Gastrocnemius medialis (tissue), 4 donors: ENCODE measurements around the gene MYOCD. TPM values are rescaled to one million over a fixed set of nuclear protein-coding genes. Genes with fewer than 3 reads are reported as not detected.

Experiments
- ATAC-seq, 2 donors: fragments of 150-250 bp; one replicate each; pipeline ENCODE4 v1.9.1; 2016
- DNase-seq, 2 donors: peaks; one replicate each; pipeline ENCODE4 v3.0.0-alpha.2; 2019
- H3K27ac ChIP-seq, 4 donors: fragments of 200-600 bp; sonication (generic); 1 replicate in 1 of 4; 2 replicates in 3 of 4; pipeline ENCODE4 v1.5.1; 2016 to 2018; ENCODE audit warnings: mild to moderate bottlenecking in 2 of 4, moderate library complexity in 1 of 4
- H3K27me3 ChIP-seq, 3 donors: fragments of 200-600 bp; sonication (generic) in 2 of 3; 1 replicate in 1 of 3; 2 replicates in 2 of 3; pipeline versions ENCODE4 v1.5.1 to v1.6.0; 2016 to 2019; ENCODE audit warnings: mild to moderate bottlenecking in 1 of 3, moderate library complexity in 1 of 3
- H3K36me3 ChIP-seq, 2 donors: fragments of 200-600 bp; sonication (generic) in 1 of 2; one replicate each; pipeline ENCODE4 v1.5.1; 2017 to 2018
- H3K4me1 ChIP-seq, 2 donors: fragments of 200-600 bp; sonication (generic) in 1 of 2; one replicate each; pipeline ENCODE4 v1.5.1; 2016 to 2017; ENCODE audit warnings: mild to moderate bottlenecking in 2 of 2
- H3K4me3 ChIP-seq, 4 donors: fragments of 200-600 bp; sonication (generic) in 3 of 4; 1 replicate in 1 of 4; 2 replicates in 3 of 4; pipeline ENCODE4 v1.5.1; 2016 to 2019; ENCODE audit warnings: mild to moderate bottlenecking in 2 of 4
- H3K9me3 ChIP-seq, 3 donors: fragments of 200-600 bp; sonication (generic) in 2 of 3; 1 replicate in 1 of 3; 2 replicates in 2 of 3; pipeline ENCODE4 v1.5.1; 2016 to 2019
- CTCF ChIP-seq, 5 experiments: fragments of 450-650 bp in 3 of 5; fragments of 200-600 bp in 2 of 5; sonication (generic) in 2 of 5; IDR thresholded peaks in 4 of 5; conservative IDR thresholded peaks in 1 of 5; 1 replicate in 4 of 5; 2 replicates in 1 of 5; pipeline ENCODE4 v1.5.1; 2016 to 2019; ENCODE audit warnings: antibody characterized with exemption in 5 of 5, mild to moderate bottlenecking in 3 of 5, moderate library complexity in 3 of 5
- POLR2A ChIP-seq, 2 donors: fragments of 450-650 bp; IDR thresholded peaks; one replicate each; pipeline ENCODE4 v1.6.1; 2017; ENCODE audit warnings: antibody characterized with exemption in 2 of 2, mild to moderate bottlenecking in 2 of 2, moderate library complexity in 2 of 2
- in situ Hi-C, 4 donors: fragments of 200-750 bp; cut with MboI; loops; one replicate each; pipeline versions ENCODE4 v1.15.0 to v1.8.0; 2017; ENCODE audit warnings: low sequenced_read_pairs in 4 of 4
- intact Hi-C: fragments of 100-400 bp; cut with DNase I; formaldehyde crosslinking; loops from one replicate; pipeline ENCODE4 v1.15.1; 2023; ENCODE audit warnings: low total_unique reads
- total RNA-seq, 4 donors: library from RNA; depleted of rRNA; stranded (reverse); fragments of >200 nt; gene quantifications; one replicate each; pipeline versions ENCODE4 v1.1.0 to v1.2.3, GENCODE V29; 2016

The MYOCD gene
- total RNA-seq, 4 donors from 2014 or later, result 0.36 to 2.7 (median 1.2) TPM

- intact Hi-C loops, result no loop called here
- H3K9me3 ChIP-seq, result no peaks in the 10 kb centered on the region
- H3K27me3 ChIP-seq, result no peaks in the 10 kb centered on the region
- TF ChIP-seq POLR2A (IDR thresholded peaks at IDR 0.05), result no peak
- TF ChIP-seq CTCF (IDR thresholded peaks at IDR 0.05 in 4 of 5, conservative IDR thresholded peaks at IDR 0.05 in 1 of 5), result no peak
- H3K4me1 ChIP-seq, result no peaks in the 10 kb centered on the region
- DNase-seq, result no peak
- ATAC-seq, result no peak
- H3K27ac ChIP-seq, result no peak overlapping the region
- no peak overlapping the region for H3K4me3 ChIP-seq
- in situ Hi-C loops, result no loop called here
- no peaks in the 10 kb centered on the region for H3K36me3 ChIP-seq
Measured at GRCh38 chr17:12637745-12638651, 27.7 kb upstream of the MYOCD start.

GRCh38 chr17:12640364-12640763, 25.3 kb upstream of the MYOCD start:
- Histone ChIP-seq H3K27ac (no peak overlapping the region), H3K4me1 (no peaks in the 10 kb centered on the region), H3K27me3 (no peaks in the 10 kb centered on the region), H3K4me3 (no peak overlapping the region), H3K9me3 (no peaks in the 10 kb centered on the region), H3K36me3 (no peaks in the 10 kb centered on the region)
- ATAC-seq (no peak), DNase-seq (no peak)
- intact Hi-C loops (no loop called here), in situ Hi-C loops (no loop called here)
- TF ChIP-seq POLR2A (IDR thresholded peaks at IDR 0.05) (no peak), CTCF (IDR thresholded peaks at IDR 0.05 in 4 of 5, conservative IDR thresholded peaks at IDR 0.05 in 1 of 5) (no peak)

- no peak overlapping the region for H3K27ac ChIP-seq
- no peaks in the 10 kb centered on the region for H3K36me3 ChIP-seq
- intact Hi-C loops (no loop called here), in situ Hi-C loops (no loop called here)
- no peaks in the 10 kb centered on the region for H3K9me3 ChIP-seq
- DNase-seq (no peak), ATAC-seq (no peak)
- no peaks in the 10 kb centered on the region for H3K4me1 ChIP-seq
- H3K4me3 ChIP-seq, result no peak overlapping the region
- no peaks in the 10 kb centered on the region for H3K27me3 ChIP-seq
- TF ChIP-seq CTCF (IDR thresholded peaks at IDR 0.05 in 4 of 5, conservative IDR thresholded peaks at IDR 0.05 in 1 of 5) (no peak), POLR2A (IDR thresholded peaks at IDR 0.05) (no peak)
Measured at GRCh38 chr17:12641084-12641483, 24.6 kb upstream of the MYOCD start.

- Histone ChIP-seq H3K27me3 (no peaks in the 10 kb centered on the region), H3K4me3 (no peak overlapping the region), H3K27ac (no peak overlapping the region), H3K4me1 (no peaks in the 10 kb centered on the region), H3K9me3 (no peaks in the 10 kb centered on the region), H3K36me3 (no peaks in the 10 kb centered on the region)
- in situ Hi-C loops, result no loop called here
- ATAC-seq (no peak), DNase-seq (no peak)
- intact Hi-C loops, result no loop called here
- no peak for TF ChIP-seq POLR2A (IDR thresholded peaks at IDR 0.05)
- no peak for TF ChIP-seq CTCF (IDR thresholded peaks at IDR 0.05 in 4 of 5, conservative IDR thresholded peaks at IDR 0.05 in 1 of 5)
Measured at GRCh38 chr17:12642034-12642433, 23.7 kb upstream of the MYOCD start.
